Panc1 (cell line): ENCODE results near the gene BRICD5.

Experiments used
- REST ChIP-seq, 2 experiments: IDR thresholded peaks; 2 replicates each; pipeline ENCODE4 v1.6.1; 2011 to 2012; ENCODE audit warnings: low read depth in 2 of 2, control low read depth in 1 of 2, low read length in 1 of 2, mild to moderate bottlenecking in 1 of 2, moderate library complexity in 1 of 2; ENCODE audit not compliant: insufficient read depth in 1 of 2
- TF ChIP-seq, protein P1 (sequence below): fragments of 450-650 bp; IDR thresholded peaks from 2 replicates; pipeline ENCODE4 v1.5.1; 2017; ENCODE audit warnings: mild to moderate bottlenecking

- TF ChIP-seq REST (IDR thresholded peaks at IDR 0.05; ENCODE audit: insufficient read depth in 1 of 2, low read depth in 2 of 2, low read length in 1 of 2) = no peak
- TF ChIP-seq, protein P1, sequence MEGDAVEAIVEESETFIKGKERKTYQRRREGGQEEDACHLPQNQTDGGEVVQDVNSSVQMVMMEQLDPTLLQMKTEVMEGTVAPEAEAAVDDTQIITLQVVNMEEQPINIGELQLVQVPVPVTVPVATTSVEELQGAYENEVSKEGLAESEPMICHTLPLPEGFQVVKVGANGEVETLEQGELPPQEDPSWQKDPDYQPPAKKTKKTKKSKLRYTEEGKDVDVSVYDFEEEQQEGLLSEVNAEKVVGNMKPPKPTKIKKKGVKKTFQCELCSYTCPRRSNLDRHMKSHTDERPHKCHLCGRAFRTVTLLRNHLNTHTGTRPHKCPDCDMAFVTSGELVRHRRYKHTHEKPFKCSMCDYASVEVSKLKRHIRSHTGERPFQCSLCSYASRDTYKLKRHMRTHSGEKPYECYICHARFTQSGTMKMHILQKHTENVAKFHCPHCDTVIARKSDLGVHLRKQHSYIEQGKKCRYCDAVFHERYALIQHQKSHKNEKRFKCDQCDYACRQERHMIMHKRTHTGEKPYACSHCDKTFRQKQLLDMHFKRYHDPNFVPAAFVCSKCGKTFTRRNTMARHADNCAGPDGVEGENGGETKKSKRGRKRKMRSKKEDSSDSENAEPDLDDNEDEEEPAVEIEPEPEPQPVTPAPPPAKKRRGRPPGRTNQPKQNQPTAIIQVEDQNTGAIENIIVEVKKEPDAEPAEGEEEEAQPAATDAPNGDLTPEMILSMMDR = no peak
Observed at GRCh38 chr16:2186505-2186904, 24.2 kb downstream of the BRICD5 start.
